ENCODE measurements around the gene SKAP2. TPM values are rescaled to one million over a fixed set of nuclear protein-coding genes. Genes with fewer than 3 reads are reported as not detected.

SKAP2 gene
- total RNA-seq, 4 donors from 2014 or later, result 13.2 to 18.2 (median 15.0) TPM

DNA sequence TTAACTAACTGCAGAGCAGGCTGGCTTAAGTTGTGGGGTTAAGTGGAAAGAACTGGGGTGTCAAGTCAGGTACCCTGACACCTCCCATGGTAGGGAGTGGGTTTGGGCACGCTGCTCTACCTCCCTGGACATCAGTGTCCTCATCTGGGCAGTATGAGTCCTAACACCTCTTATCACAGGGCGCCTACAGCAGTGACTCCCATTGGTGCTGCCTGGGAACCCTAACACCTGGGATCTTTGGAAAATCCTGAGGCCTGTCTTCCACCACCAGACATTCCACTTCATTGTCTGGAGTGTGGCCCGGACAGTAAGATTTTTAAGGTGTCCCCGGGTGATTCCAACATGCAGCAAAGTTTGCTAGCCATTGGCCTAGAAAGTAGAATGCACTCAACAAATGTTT lies 239.1 kb downstream of the SKAP2 start:
- peak in 1 of 2 donors; percentile 17 for DNase-seq (ENCODE audit: low spot score in 2 of 2)
- H3K4me3 ChIP-seq (ENCODE audit: low read depth, poor library complexity, severe bottlenecking), result no peak overlapping the region
- no peak for TF ChIP-seq POLR2A (IDR thresholded peaks at IDR 0.05)
- TF ChIP-seq, protein P1, sequence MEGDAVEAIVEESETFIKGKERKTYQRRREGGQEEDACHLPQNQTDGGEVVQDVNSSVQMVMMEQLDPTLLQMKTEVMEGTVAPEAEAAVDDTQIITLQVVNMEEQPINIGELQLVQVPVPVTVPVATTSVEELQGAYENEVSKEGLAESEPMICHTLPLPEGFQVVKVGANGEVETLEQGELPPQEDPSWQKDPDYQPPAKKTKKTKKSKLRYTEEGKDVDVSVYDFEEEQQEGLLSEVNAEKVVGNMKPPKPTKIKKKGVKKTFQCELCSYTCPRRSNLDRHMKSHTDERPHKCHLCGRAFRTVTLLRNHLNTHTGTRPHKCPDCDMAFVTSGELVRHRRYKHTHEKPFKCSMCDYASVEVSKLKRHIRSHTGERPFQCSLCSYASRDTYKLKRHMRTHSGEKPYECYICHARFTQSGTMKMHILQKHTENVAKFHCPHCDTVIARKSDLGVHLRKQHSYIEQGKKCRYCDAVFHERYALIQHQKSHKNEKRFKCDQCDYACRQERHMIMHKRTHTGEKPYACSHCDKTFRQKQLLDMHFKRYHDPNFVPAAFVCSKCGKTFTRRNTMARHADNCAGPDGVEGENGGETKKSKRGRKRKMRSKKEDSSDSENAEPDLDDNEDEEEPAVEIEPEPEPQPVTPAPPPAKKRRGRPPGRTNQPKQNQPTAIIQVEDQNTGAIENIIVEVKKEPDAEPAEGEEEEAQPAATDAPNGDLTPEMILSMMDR (IDR thresholded peaks at IDR 0.05), result no peak
- intact Hi-C loops (cut with DNase I; ENCODE audit: low total_unique reads), result no loop called here
- 93 to 96% methylated on average over 4 of the region's 4 CpGs for WGBS, 2 donors

DNA sequence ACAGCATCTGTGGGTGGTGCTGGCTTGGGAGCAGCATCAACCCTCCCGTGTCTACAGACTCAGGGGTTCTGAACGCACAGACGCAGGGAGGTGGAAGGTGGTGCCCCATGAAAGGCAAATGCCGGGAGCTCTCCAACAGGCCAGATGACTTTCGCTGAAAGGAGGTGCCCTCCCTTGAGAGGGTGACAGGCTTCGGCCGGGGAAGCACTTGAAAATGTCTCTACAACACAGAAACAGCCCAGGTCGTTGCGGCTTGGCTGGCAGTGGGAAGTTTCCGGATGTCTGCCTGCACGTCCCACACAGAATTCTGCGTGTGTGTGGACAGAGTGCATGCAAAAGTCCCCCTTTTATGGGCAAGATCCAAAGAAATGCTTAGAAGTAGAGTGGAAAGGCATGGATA lies 239.6 kb downstream of the SKAP2 start:
- TF ChIP-seq POLR2A (IDR thresholded peaks at IDR 0.05), result no peak
- TF ChIP-seq, protein P1 (IDR thresholded peaks at IDR 0.05), result no peak
- DNase-seq (ENCODE audit: low spot score in 2 of 2), result peak in 1 of 2 donors; percentile 64
- intact Hi-C loops (cut with DNase I; ENCODE audit: low total_unique reads), result no loop called here
- WGBS, 2 donors, result 85 to 90% methylated on average over 12 of the region's 12 CpGs
- no peak overlapping the region for H3K4me3 ChIP-seq (ENCODE audit: low read depth, poor library complexity, severe bottlenecking)

DNA sequence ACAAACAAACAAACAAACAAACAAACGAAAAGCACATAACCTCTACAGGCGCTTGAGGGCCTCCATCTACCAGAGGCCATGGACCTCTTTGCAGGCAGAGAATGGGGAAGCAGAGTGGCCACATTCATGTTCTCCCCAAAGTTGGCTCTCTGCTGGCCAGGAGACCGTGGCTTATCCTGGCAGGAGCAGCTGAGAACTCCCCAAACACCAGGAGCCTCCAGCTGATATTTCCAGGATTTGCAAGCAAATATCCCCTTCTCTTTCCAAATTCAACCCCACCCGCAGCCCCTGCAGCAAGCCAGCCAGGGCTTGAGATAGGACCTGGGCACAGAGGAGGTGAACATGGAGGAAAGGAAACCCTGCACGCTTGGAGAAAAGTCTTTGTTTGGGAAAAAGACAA lies 240.0 kb downstream of the SKAP2 start:
- no peak overlapping the region for H3K4me3 ChIP-seq (ENCODE audit: low read depth, poor library complexity, severe bottlenecking)
- peak in 1 of 2 donors; percentile 46 for DNase-seq (ENCODE audit: low spot score in 2 of 2)
- 87 to 89% methylated on average over 5 of the region's 5 CpGs for WGBS, 2 donors
- TF ChIP-seq POLR2A (IDR thresholded peaks at IDR 0.05), result no peak
- TF ChIP-seq, protein P1 (IDR thresholded peaks at IDR 0.05), result no peak
- intact Hi-C loops (cut with DNase I; ENCODE audit: low total_unique reads), result no loop called here

DNA sequence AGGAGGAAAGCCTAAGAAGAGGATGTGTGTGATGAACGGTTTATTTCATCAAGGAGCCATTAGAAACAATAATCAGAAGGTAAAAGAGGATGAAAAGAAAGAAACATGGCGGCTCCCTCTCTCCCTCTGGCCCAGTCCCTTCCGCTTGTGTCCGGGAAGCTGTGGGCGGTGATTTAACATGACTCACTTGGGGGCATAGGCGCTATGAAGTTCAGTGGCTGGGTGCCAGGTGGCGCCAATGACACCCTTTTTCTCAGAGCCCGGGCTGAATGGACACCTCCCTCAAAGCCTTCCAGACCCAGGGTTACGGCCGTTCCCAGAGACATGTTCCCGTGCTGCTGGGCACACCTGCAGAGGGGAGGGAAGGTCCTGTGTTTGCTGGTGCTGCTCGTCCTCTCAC lies 244.0 kb downstream of the SKAP2 start:
- intact Hi-C loops (cut with DNase I; ENCODE audit: low total_unique reads), result no loop called here
- no peak overlapping the region for H3K4me3 ChIP-seq (ENCODE audit: low read depth, poor library complexity, severe bottlenecking)
- WGBS, 2 donors, result 83 to 88% methylated on average over 12 of the region's 12 CpGs
- TF ChIP-seq POLR2A (IDR thresholded peaks at IDR 0.05), result no peak
- TF ChIP-seq, protein P1 (IDR thresholded peaks at IDR 0.05), result no peak
- DNase-seq (ENCODE audit: low spot score in 2 of 2), result peak in 1 of 2 donors; percentile 78

GRCh38 chr7:26619348-26619984 lies 244.9 kb downstream of the SKAP2 start:
- WGBS, 2 donors, result 89 to 92% methylated on average over 4 of the region's 4 CpGs

More at GRCh38 chr7:26619348-26619984, 244.9 kb downstream of the SKAP2 start:
- no peak overlapping the region for H3K4me3 ChIP-seq (ENCODE audit: low read depth, poor library complexity, severe bottlenecking)
- intact Hi-C loops (cut with DNase I; ENCODE audit: low total_unique reads), result no loop called here
- peak in 1 of 2 donors; percentile 65 for DNase-seq (ENCODE audit: low spot score in 2 of 2)
- TF ChIP-seq, protein P1 (IDR thresholded peaks at IDR 0.05), result no peak
- TF ChIP-seq POLR2A (IDR thresholded peaks at IDR 0.05), result no peak

Data from lower leg skin (tissue), 4 donors.